ENCODE data around the gene PAX5.

The PAX5 gene

DNA sequence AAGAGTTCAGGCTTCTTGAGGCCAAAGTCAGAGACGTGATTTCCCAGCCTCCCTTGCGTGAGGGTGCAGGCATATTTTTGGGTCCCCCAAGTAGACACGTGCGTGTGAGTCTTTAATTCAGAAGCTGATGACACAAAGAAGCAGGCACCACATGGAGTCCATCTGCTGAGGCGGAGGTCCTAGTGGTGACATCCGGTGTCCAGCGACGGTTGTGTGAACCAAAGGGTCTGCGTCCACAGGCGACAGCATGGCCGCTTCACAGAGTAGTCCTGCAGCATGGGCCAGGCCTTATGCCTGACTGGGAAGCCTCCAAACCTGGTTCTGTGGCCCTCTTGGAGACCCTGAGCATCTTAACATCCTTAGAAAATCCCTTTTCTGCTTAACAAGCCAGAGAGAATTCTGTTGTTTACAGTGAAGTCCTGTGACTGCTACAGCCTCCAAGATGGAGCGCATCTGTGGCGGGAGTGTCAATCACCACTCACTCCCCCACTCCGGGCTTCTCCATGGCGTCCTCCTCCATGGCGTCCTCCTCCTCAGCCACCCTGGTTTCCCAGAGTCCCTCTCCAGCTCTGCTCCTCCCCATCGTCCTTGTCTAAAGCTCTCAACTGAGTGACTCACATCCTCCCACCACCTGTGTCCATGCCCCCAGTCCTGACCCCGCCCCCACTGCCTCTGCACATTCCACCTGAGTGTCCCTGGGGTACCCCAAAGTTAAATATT is 133.8 kb downstream of the PAX5 start:
- Histone ChIP-seq H3K36me3 (ENCODE audit: control insufficient read depth, insufficient read depth, low read length) (no peaks in the 10 kb centered on the region), H3K9me3 (ENCODE audit: control insufficient read depth, insufficient read depth, low read length) (no peaks in the 10 kb centered on the region), H3K4me1 (ENCODE audit: control insufficient read depth, insufficient read depth, low read length) (no peaks in the 10 kb centered on the region), H3K27me3 (ENCODE audit: control insufficient read depth, insufficient read depth, low read length) (no peaks in the 10 kb centered on the region), H3K4me3 (ENCODE audit: low read depth, low read length) (no peak overlapping the region), H3K9ac (ENCODE audit: low read depth, low read length) (no peak overlapping the region)

DNA sequence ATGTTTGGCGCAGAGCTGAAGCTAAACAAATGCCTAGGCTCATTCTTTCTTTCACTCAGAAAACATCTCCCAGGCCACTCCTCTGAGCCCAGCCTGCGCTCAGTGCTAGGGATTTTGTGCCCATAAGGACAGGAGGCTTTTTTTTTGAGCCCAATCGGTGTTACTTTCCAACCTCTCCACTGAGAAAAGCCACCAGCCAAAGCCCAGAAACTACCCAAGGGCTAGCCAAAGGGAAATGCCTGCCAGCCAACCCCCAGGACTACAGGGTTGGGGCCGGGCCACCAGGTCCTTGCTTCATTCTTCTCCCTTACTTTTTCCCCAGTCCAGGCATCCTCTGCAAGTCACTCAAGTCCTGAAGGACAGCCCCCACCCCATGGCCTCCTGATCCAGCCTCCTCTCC is 134.7 kb downstream of the PAX5 start:
- no peaks in the 10 kb centered on the region for H3K27me3 ChIP-seq (ENCODE audit: control insufficient read depth, insufficient read depth, low read length)
- H3K4me1 ChIP-seq (ENCODE audit: control insufficient read depth, insufficient read depth, low read length) = no peaks in the 10 kb centered on the region
- no peaks in the 10 kb centered on the region for H3K36me3 ChIP-seq (ENCODE audit: control insufficient read depth, insufficient read depth, low read length)
- no peak overlapping the region for H3K9ac ChIP-seq (ENCODE audit: low read depth, low read length)
- no peak overlapping the region for H3K4me3 ChIP-seq (ENCODE audit: low read depth, low read length)
- H3K9me3 ChIP-seq (ENCODE audit: control insufficient read depth, insufficient read depth, low read length) = no peaks in the 10 kb centered on the region

DNA sequence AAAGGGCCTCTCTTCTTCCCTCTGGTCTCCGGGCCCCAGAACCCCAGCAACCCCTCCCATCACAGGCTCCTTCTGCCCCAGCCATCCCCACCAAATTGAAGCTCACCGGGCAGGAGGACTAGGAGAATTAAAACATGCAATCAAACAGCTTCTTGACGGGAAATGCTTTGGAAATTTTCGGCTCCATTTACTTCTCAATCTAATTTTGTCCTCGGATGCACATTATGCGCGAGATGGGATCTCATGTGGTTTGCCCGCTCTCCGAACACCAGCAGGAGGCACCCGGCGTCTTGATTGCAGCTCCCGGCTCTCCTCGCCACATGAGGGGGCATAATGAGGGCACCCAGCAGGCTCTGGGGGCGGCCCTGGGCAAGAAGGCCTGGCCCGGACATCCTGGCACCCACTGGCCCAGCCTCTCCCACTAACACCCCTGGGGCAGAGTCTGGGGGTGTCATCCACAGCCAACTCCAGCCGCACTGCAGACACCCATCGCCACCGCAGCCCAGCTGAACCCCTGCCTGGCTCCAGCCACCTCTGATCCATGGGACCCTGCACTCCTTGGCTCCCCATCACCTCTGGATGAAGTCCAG is 135.5 kb downstream of the PAX5 start:
- Histone ChIP-seq H3K4me1 (ENCODE audit: control insufficient read depth, insufficient read depth, low read length) (no peaks in the 10 kb centered on the region), H3K36me3 (ENCODE audit: control insufficient read depth, insufficient read depth, low read length) (no peaks in the 10 kb centered on the region), H3K4me3 (ENCODE audit: low read depth, low read length) (no peak overlapping the region), H3K9ac (ENCODE audit: low read depth, low read length) (no peak overlapping the region), H3K9me3 (ENCODE audit: control insufficient read depth, insufficient read depth, low read length) (no peaks in the 10 kb centered on the region), H3K27me3 (ENCODE audit: control insufficient read depth, insufficient read depth, low read length) (no peaks in the 10 kb centered on the region)

DNA sequence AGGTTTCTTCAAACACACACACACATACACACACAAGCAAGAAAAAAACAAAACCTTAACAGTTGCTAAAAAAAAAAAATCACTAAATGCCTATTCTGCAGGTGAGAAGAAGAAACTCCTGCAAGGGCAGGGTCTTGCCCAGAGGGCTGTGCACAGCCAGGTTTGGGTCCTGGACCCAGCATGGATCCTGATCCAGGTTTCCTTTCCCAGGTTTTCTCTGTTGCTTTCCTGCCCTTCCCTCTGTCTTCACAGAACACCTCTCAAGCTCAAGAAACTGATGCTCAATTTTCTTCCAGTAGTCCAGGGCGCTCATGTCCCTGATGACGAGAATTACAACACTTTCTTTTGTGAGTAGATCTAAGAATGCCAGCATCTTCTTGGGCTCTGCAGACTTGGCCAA is 136.6 kb downstream of the PAX5 start:
- Histone ChIP-seq H3K36me3 (ENCODE audit: control insufficient read depth, insufficient read depth, low read length) (no peaks in the 10 kb centered on the region), H3K27me3 (ENCODE audit: control insufficient read depth, insufficient read depth, low read length) (no peaks in the 10 kb centered on the region), H3K9ac (ENCODE audit: low read depth, low read length) (no peak overlapping the region), H3K4me3 (ENCODE audit: low read depth, low read length) (no peak overlapping the region), H3K4me1 (ENCODE audit: control insufficient read depth, insufficient read depth, low read length) (no peaks in the 10 kb centered on the region), H3K9me3 (ENCODE audit: control insufficient read depth, insufficient read depth, low read length) (no peaks in the 10 kb centered on the region)

DNA sequence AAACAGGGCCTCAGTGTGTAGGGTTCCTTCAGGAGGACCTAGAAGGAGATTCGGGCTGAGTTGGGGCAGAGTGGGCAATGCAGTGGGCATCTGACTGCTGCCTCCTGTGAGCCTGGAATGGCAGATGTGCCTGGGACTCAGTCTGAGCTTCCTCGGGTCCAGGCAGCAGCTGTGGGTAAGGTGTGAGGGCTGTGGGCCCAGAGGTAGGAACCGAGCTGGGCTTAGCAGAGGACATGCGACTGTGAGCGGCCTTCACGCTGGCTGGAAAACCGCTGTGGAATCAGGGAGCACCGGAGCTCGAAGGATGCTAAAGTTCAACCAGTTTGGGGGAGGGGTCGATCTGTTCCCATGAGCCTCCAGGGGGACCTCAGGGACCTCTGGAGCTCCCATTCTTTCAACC is 137.0 kb downstream of the PAX5 start:
- no peaks in the 10 kb centered on the region for H3K4me1 ChIP-seq (ENCODE audit: control insufficient read depth, insufficient read depth, low read length)
- H3K36me3 ChIP-seq (ENCODE audit: control insufficient read depth, insufficient read depth, low read length) = no peaks in the 10 kb centered on the region
- no peak overlapping the region for H3K9ac ChIP-seq (ENCODE audit: low read depth, low read length)
- H3K27me3 ChIP-seq (ENCODE audit: control insufficient read depth, insufficient read depth, low read length) = no peaks in the 10 kb centered on the region
- H3K4me3 ChIP-seq (ENCODE audit: low read depth, low read length) = no peak overlapping the region
- no peaks in the 10 kb centered on the region for H3K9me3 ChIP-seq (ENCODE audit: control insufficient read depth, insufficient read depth, low read length)

DNA sequence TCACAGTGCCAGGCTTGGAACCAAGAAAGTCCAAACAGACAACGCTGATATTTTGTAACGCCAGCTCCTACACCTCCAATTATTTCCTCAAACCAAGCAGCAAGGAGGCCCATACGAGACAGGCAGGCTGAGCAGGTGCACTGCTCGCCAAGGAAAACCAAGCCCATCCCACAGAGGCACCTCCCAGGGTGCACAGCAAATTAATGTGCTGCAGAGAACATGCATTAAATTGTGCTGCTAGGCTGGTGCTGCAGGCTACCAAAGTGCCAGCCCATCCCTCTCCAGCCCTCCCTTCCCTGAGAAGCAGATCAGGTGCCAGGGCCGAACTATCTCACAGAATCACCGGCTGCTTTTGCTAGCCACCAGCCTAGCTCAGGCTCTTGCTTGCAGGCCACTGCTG is 137.8 kb downstream of the PAX5 start:
- no peaks in the 10 kb centered on the region for H3K9me3 ChIP-seq (ENCODE audit: control insufficient read depth, insufficient read depth, low read length)
- no peaks in the 10 kb centered on the region for H3K36me3 ChIP-seq (ENCODE audit: control insufficient read depth, insufficient read depth, low read length)
- no peak overlapping the region for H3K9ac ChIP-seq (ENCODE audit: low read depth, low read length)
- no peaks in the 10 kb centered on the region for H3K4me1 ChIP-seq (ENCODE audit: control insufficient read depth, insufficient read depth, low read length)
- H3K27me3 ChIP-seq (ENCODE audit: control insufficient read depth, insufficient read depth, low read length) = no peaks in the 10 kb centered on the region
- no peak overlapping the region for H3K4me3 ChIP-seq (ENCODE audit: low read depth, low read length)

DNA sequence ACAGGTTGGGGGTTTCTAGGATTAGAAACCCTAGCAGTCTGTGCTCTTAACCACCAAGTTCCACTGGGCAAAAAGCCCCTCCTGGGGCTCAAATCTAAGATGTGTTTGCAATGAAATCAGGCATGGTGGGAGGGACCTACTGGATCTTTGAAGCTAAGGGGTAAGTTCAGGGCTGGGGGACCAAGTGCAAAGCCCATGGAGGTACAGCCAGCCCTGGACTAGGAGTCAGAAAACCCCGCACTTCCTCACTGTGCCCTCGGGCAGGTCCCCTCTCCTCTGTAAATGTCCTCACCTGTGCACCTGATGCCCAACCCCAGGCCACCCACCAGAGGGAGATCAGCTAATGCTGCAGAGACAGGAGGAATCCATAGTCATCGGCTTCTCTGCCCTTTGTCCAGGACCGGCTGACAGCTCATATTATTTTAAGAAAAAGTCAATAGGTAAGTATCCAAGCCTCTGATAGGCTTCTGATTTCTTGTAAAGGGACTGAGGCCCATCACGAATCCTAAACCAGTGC is 138.3 kb downstream of the PAX5 start:
- H3K9me3 ChIP-seq (ENCODE audit: control insufficient read depth, insufficient read depth, low read length) = no peaks in the 10 kb centered on the region
- H3K27me3 ChIP-seq (ENCODE audit: control insufficient read depth, insufficient read depth, low read length) = no peaks in the 10 kb centered on the region
- no peaks in the 10 kb centered on the region for H3K4me1 ChIP-seq (ENCODE audit: control insufficient read depth, insufficient read depth, low read length)
- H3K36me3 ChIP-seq (ENCODE audit: control insufficient read depth, insufficient read depth, low read length) = no peaks in the 10 kb centered on the region
- H3K9ac ChIP-seq (ENCODE audit: low read depth, low read length) = no peak overlapping the region
- no peak overlapping the region for H3K4me3 ChIP-seq (ENCODE audit: low read depth, low read length)

DNA sequence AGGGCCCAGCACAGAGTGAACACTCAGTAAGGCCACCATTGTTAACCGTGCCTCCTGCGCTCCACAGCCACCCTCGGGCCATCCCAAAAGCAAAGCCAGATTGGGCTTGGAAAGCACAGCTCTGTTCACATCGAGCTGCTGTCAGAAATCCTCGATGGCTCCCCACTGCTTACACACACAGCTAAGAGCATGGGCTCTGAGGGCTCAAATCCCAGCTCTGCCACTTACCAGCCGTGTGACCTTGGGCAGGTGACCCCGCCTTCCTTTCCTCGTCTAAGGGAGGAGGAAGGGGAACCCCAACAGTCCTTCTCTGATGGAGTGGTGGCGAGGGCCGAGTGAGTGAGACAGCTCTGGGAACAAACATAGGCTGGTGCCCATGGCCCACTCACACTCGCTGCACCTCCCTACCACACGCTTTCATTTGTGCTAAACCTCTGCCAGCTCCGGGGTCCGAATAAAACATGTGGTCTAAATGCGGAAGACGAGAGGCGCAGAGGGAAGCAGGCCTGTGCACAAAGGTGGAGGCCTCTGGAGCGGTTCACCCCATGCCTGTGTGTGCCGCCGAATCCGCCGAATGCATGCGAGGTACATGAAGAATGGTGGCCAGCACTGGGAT is 139.3 kb downstream of the PAX5 start:
- Histone ChIP-seq H3K4me1 (ENCODE audit: control insufficient read depth, insufficient read depth, low read length) (no peaks in the 10 kb centered on the region), H3K9me3 (ENCODE audit: control insufficient read depth, insufficient read depth, low read length) (no peaks in the 10 kb centered on the region), H3K9ac (ENCODE audit: low read depth, low read length) (no peak overlapping the region), H3K4me3 (ENCODE audit: low read depth, low read length) (no peak overlapping the region), H3K27me3 (ENCODE audit: control insufficient read depth, insufficient read depth, low read length) (no peaks in the 10 kb centered on the region), H3K36me3 (ENCODE audit: control insufficient read depth, insufficient read depth, low read length) (no peaks in the 10 kb centered on the region)

DNA sequence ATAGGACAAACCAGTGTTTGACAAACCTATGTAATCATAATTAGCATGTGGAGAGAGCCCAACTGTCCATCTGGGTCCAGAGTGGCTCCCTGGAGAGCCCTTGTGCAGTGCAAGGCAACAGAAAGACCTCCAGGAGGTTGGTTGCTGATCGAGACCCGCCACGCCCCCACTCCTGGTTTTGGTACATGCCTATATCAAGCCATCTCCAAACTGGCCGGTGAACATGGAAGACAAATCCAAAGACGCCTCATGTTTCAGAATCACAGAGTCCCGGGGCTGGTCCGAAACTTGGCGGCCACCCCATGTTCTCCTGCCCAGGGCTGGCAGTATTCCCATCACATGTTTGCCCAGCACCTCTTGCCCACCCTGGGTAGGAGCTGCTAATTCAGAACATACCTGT is 140.2 kb downstream of the PAX5 start:
- Histone ChIP-seq H3K4me3 (ENCODE audit: low read depth, low read length) (no peak overlapping the region), H3K9ac (ENCODE audit: low read depth, low read length) (no peak overlapping the region), H3K4me1 (ENCODE audit: control insufficient read depth, insufficient read depth, low read length) (no peaks in the 10 kb centered on the region), H3K36me3 (ENCODE audit: control insufficient read depth, insufficient read depth, low read length) (no peaks in the 10 kb centered on the region), H3K9me3 (ENCODE audit: control insufficient read depth, insufficient read depth, low read length) (no peaks in the 10 kb centered on the region), H3K27me3 (ENCODE audit: control insufficient read depth, insufficient read depth, low read length) (no peaks in the 10 kb centered on the region)

DNA sequence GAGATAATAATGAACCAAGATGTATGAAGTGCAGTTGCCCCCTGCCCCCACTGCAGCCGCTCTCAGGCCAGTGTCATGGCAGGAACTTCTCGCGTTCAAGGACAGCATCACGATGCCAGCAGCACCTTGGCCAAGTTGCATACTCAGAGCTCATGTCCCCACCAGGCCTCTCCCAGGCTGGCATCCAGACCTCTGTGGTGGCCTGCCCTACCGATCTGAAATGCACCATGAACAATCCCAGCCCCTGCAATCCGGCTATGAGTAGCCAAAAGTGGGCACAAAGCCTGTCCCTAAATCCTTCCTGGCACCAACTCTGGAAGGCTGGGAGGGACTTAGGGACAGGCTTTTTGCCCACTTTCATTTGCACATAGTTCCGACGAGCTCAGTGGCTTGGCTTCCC is 140.9 kb downstream of the PAX5 start:
- H3K9me3 ChIP-seq (ENCODE audit: control insufficient read depth, insufficient read depth, low read length) = no peaks in the 10 kb centered on the region
- H3K4me1 ChIP-seq (ENCODE audit: control insufficient read depth, insufficient read depth, low read length) = no peaks in the 10 kb centered on the region
- H3K9ac ChIP-seq (ENCODE audit: low read depth, low read length) = no peak overlapping the region
- no peaks in the 10 kb centered on the region for H3K27me3 ChIP-seq (ENCODE audit: control insufficient read depth, insufficient read depth, low read length)
- H3K4me3 ChIP-seq (ENCODE audit: low read depth, low read length) = no peak overlapping the region
- H3K36me3 ChIP-seq (ENCODE audit: control insufficient read depth, insufficient read depth, low read length) = no peaks in the 10 kb centered on the region

DNA sequence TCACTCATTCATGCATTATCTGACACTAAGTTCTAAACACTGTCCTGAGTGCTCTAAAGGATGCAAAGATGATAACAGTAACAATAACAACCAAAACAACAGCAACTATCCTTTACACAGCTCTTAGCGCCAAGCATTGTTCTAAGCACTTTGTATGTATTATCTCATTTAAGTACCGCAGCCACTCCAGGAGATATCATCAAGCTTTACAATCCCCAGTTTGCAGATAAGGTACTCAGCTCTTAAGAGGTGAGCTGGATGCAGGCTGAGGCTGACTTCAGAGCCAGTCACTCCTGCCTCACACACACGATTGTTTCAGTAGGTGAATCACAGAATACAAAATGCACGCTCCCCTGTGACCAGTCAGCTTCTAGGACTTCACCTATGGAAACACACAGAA is 141.8 kb downstream of the PAX5 start:
- no peaks in the 10 kb centered on the region for H3K27me3 ChIP-seq (ENCODE audit: control insufficient read depth, insufficient read depth, low read length)
- no peaks in the 10 kb centered on the region for H3K36me3 ChIP-seq (ENCODE audit: control insufficient read depth, insufficient read depth, low read length)
- H3K9ac ChIP-seq (ENCODE audit: low read depth, low read length) = no peak overlapping the region

DNA sequence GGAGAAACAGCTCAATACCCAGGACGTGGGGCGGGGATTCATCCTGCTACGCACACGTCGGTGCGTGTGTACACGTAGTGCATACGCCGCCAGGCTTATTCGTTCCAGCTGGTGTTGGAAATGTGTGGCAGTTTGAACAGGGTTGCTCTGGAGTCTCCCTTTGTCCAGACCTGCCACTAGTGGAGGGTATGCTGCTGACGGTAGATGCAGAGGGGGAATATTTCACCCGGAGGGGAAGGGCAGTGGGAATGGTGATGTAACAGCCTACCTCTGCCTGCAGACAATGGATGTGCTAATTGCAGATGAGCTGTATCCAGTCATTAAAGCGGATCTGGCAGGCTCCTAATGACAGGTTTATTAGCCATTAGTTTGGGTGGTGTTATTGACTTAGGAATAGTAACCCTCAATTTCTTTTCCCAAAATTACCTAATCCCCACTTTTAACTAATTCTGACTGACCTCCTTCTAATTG is 142.7 kb downstream of the PAX5 start:
- no peak overlapping the region for H3K9ac ChIP-seq (ENCODE audit: low read depth, low read length)
- no peaks in the 10 kb centered on the region for H3K9me3 ChIP-seq (ENCODE audit: control insufficient read depth, insufficient read depth, low read length)
- H3K4me1 ChIP-seq (ENCODE audit: control insufficient read depth, insufficient read depth, low read length) = no peaks in the 10 kb centered on the region
- H3K36me3 ChIP-seq (ENCODE audit: control insufficient read depth, insufficient read depth, low read length) = no peaks in the 10 kb centered on the region
- H3K4me3 ChIP-seq (ENCODE audit: low read depth, low read length) = no peak overlapping the region
- no peaks in the 10 kb centered on the region for H3K27me3 ChIP-seq (ENCODE audit: control insufficient read depth, insufficient read depth, low read length)

More for the DNA sequence above, 141.8 kb downstream of the PAX5 start:
- H3K9me3 ChIP-seq (ENCODE audit: control insufficient read depth, insufficient read depth, low read length) = no peaks in the 10 kb centered on the region
- H3K4me1 ChIP-seq (ENCODE audit: control insufficient read depth, insufficient read depth, low read length) = no peaks in the 10 kb centered on the region
- H3K4me3 ChIP-seq (ENCODE audit: low read depth, low read length) = no peak overlapping the region
